ENCODE measurements around the gene HOXA4. TPM values are rescaled to one million over a fixed set of nuclear protein-coding genes. Genes with fewer than 3 reads are reported as not detected.

HOXA4 gene
- total and polyA plus RNA-seq, 2 of the 8 experiments (the other 6 are each of a cell fraction or from before 2014, with no cell fraction given): not detected

- Histone ChIP-seq H2AFZ (ENCODE audit: low read length) (no peak overlapping the region), H4K91ac (replicated peaks; ENCODE audit: insufficient read length, low read length) (no peak overlapping the region), H3K79me2 (ENCODE audit: control insufficient read depth in 1 of 2, insufficient read depth in 2 of 2, low read length in 2 of 2) (no peaks in the 10 kb centered on the region), H3K4ac (replicated peaks; ENCODE audit: insufficient read length, low read depth, low read length) (no peak overlapping the region), H2BK12ac (ENCODE audit: low read depth, low read length) (no peak overlapping the region), H3K4me3 (ENCODE audit: extremely low read depth in 1 of 4, insufficient read depth in 2 of 4, low read depth in 3 of 4, low read length in 4 of 4) (no peak overlapping the region), H2BK120ac (replicated peaks; ENCODE audit: low read depth, low read length) (no peak overlapping the region), H4K8ac (ENCODE audit: extremely low read depth, insufficient read depth, low read length) (no peak overlapping the region), H3K9ac (replicated peaks in 1 of 4; ENCODE audit: extremely low read depth in 1 of 4, low read depth in 3 of 4, low read length in 3 of 4) (no peak overlapping the region), H2BK20ac (ENCODE audit: low read length) (no peak overlapping the region), H2BK5ac (ENCODE audit: low read depth, low read length) (no peak overlapping the region), H4K20me1 (replicated peaks in 1 of 2; ENCODE audit: control insufficient read depth in 1 of 2, insufficient read depth in 2 of 2, low read length in 2 of 2) (peaks cover 3 to 28% of the 10 kb centered on the region in 2 experiments), H3K4me2 (ENCODE audit: insufficient read depth in 1 of 2, low read depth in 2 of 2, low read length in 2 of 2) (no peak overlapping the region), H3K14ac (ENCODE audit: insufficient read length) (no peak overlapping the region), H3K4me1 (replicated peaks in 1 of 4; ENCODE audit: control insufficient read depth in 3 of 4, insufficient read depth in 4 of 4, low read length in 3 of 4) (peaks cover 2 to 9% (median 8%) of the 10 kb centered on the region in 4 experiments), H3K18ac (ENCODE audit: extremely low read depth, low read length) (no peak overlapping the region), H3K27me3 (replicated peaks in 1 of 4; ENCODE audit: control insufficient read depth in 3 of 4, extremely low read depth in 1 of 4, insufficient read depth in 3 of 4, low read length in 3 of 4) (peaks cover 81 to 96% (median 92%) of the 10 kb centered on the region in 4 experiments), H4K5ac (ENCODE audit: insufficient read length, low read depth, low read length) (no peak overlapping the region), H3K36me3 (ENCODE audit: control insufficient read depth in 2 of 4, insufficient read depth in 4 of 4, low read length in 3 of 4) (peaks cover 0 to 5% (median 0%) of the 10 kb centered on the region in 4 experiments; a peak in 2 of 8 replicates), H3K23ac (ENCODE audit: insufficient read length) (no peak overlapping the region), H3K56ac (replicated peaks; ENCODE audit: insufficient read length, low read depth, low read length) (no peak overlapping the region), H3K23me2 (ENCODE audit: low read depth, low read length) (peaks cover 2% of the 10 kb centered on the region; the same call in 1 of the 2 replicates), H3K9me3 (ENCODE audit: insufficient read depth in 2 of 2, low read depth in 1 of 2, low read length in 1 of 2) (peaks cover 0 to 2% of the 10 kb centered on the region in 2 experiments; a peak in 1 of 4 replicates), H2AK5ac (ENCODE audit: low read depth, low read length) (no peak overlapping the region), H3K27ac (ENCODE audit: low read depth, low read length) (no peak overlapping the region), H3K79me1 (ENCODE audit: low read depth, low read length) (no peaks in the 10 kb centered on the region), H2BK15ac (ENCODE audit: low read length) (no peak overlapping the region)
- DNase-seq (ENCODE audit: low read depth in 1 of 2, low spot score in 2 of 2) (no peak), FAIRE-seq (no peak)
- POLR2A ChIA-PET (ENCODE audit: partially characterized antibody): interaction anchor here (0.9 kb wide), 1 partner anchor 10 kb away, joined by 3 read pairs; no protein-coding TSS in a partner anchor
- CTCF ChIA-PET (ENCODE audit: partially characterized antibody): interaction anchor here (1.0 to 12.1 kb wide), 5 partner anchors 14 to 88 kb away, joined by 3 to 123 read pairs (median 5); partner anchors contain the start of genes HOXA5 and HOXA6
- 7% methylated on average over 3 of the region's 3 CpGs; no CpG with 5 or more reads in 1 of the 2 experiments for WGBS, 2 experiments (ENCODE audit: extremely low coverage in 1 of 2, insufficient coverage in 1 of 2, insufficient read length in 1 of 2, insufficient replicate concordance in 2 of 2, low coverage in 1 of 2, low lambda C conversion rate in 2 of 2, missing lambda C conversion rate in 1 of 2)
- TF ChIP-seq TEAD4 (IDR thresholded peaks at IDR 0.05; ENCODE audit: low read depth, low read length): no peak
- TF ChIP-seq TAF7 (optimal IDR thresholded peaks at IDR 0.05; ENCODE audit: borderline replicate concordance, low read depth, low read length): no peak
- no peak for TF ChIP-seq CBX8 (IDR thresholded peaks at IDR 0.05; ENCODE audit: borderline replicate concordance, low read depth, low read length)
- TF ChIP-seq EGR1 (IDR thresholded peaks at IDR 0.05; ENCODE audit: borderline replicate concordance, low read depth, low read length): no peak
- no peak for TF ChIP-seq POLR2A (IDR thresholded peaks at IDR 0.05; ENCODE audit: control extremely low read depth in 1 of 2, low read depth in 2 of 2, low read length in 2 of 2)
- TF ChIP-seq, protein P1, sequence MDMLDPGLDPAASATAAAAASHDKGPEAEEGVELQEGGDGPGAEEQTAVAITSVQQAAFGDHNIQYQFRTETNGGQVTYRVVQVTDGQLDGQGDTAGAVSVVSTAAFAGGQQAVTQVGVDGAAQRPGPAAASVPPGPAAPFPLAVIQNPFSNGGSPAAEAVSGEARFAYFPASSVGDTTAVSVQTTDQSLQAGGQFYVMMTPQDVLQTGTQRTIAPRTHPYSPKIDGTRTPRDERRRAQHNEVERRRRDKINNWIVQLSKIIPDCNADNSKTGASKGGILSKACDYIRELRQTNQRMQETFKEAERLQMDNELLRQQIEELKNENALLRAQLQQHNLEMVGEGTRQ (IDR thresholded peaks at IDR 0.05; ENCODE audit: low read length): no peak
- TF ChIP-seq ASH2L (IDR thresholded peaks at IDR 0.05; ENCODE audit: low read length): no peak
- TF ChIP-seq SUZ12 (IDR thresholded peaks at IDR 0.05; ENCODE audit: low read length): no peak; the same call in 1 of the 2 replicates
- TF ChIP-seq CBX5 (IDR thresholded peaks at IDR 0.05; ENCODE audit: low read depth, low read length): no peak
- TF ChIP-seq JUND (IDR thresholded peaks at IDR 0.05; ENCODE audit: low read length): no peak
- TF ChIP-seq RAD21 (IDR thresholded peaks at IDR 0.05 in 1 of 2, conservative IDR thresholded peaks at IDR 0.05 in 1 of 2; ENCODE audit: low read depth in 2 of 2, low read length in 2 of 2): no peak
Measured at GRCh38 chr7:27091105-27091504, 39.5 kb downstream of the HOXA4 start.
